Liver (tissue), 9 donors: ENCODE data around the gene IFT81. TPM values are rescaled to one million over a fixed set of nuclear protein-coding genes. Genes with fewer than 3 reads are reported as not detected.

ENCODE experiments used
- DNase-seq: peaks from one replicate; pipeline ENCODE4 v3.0.0-alpha.2; 2017; ENCODE audit warnings: low spot score
- H3K27ac ChIP-seq, 2 donors: one replicate each; pipeline ENCODE4 v1.7.0; 2013; ENCODE audit warnings: inconsistent platforms in 2 of 2, low read length in 2 of 2, control low read depth in 1 of 2, low read depth in 1 of 2, mild to moderate bottlenecking in 1 of 2
- H3K27me3 ChIP-seq, 4 donors: one replicate each; pipeline versions ENCODE4 v1.6.1 to v1.7.0; 2013; ENCODE audit warnings: low read length in 3 of 4, inconsistent platforms in 1 of 4, mild to moderate bottlenecking in 1 of 4, moderate library complexity in 1 of 4; ENCODE audit not compliant: control insufficient read depth in 4 of 4, insufficient read depth in 4 of 4
- H3K36me3 ChIP-seq, 4 donors: one replicate each; pipeline versions ENCODE4 v1.6.1 to v1.7.0; 2013; ENCODE audit warnings: low read length in 3 of 4, mild to moderate bottlenecking in 3 of 4, low read depth in 1 of 4, moderate library complexity in 1 of 4; ENCODE audit not compliant: control insufficient read depth in 4 of 4, insufficient read depth in 3 of 4
- H3K4me1 ChIP-seq, 4 donors: one replicate each; pipeline versions ENCODE4 v1.6.1 to v1.7.0; 2013; ENCODE audit warnings: low read length in 3 of 4, mild to moderate bottlenecking in 3 of 4, moderate library complexity in 1 of 4; ENCODE audit not compliant: control insufficient read depth in 4 of 4, insufficient read depth in 4 of 4
- H3K4me3 ChIP-seq, 3 donors: one replicate each; pipeline versions ENCODE4 v1.6.1 to v1.7.0; 2013; ENCODE audit warnings: low read length in 3 of 3, control low read depth in 1 of 3, low read depth in 1 of 3, mild to moderate bottlenecking in 1 of 3
- H3K9ac ChIP-seq, 2 donors: one replicate each; pipeline ENCODE4 v1.7.0; 2013; ENCODE audit warnings: low read length in 2 of 2, mild to moderate bottlenecking in 2 of 2, moderate library complexity in 2 of 2, control low read depth in 1 of 2, low read depth in 1 of 2
- H3K9me3 ChIP-seq, 4 donors: one replicate each; pipeline versions ENCODE4 v1.6.1 to v1.7.0; 2013; ENCODE audit warnings: low read length in 3 of 4; ENCODE audit not compliant: control insufficient read depth in 4 of 4
- ATF3 ChIP-seq: IDR thresholded peaks from 2 replicates; pipeline ENCODE4 v1.6.1; 2016; ENCODE audit warnings: antibody characterized with exemption
- EGR1 ChIP-seq, 2 donors: IDR thresholded peaks; 2 replicates each; pipeline ENCODE4 v1.6.1; 2016 to 2018; ENCODE audit warnings: antibody characterized with exemption in 2 of 2, low read depth in 2 of 2
- FOXA1 ChIP-seq: IDR thresholded peaks from 2 replicates; pipeline ENCODE4 v1.6.1; 2016; ENCODE audit warnings: antibody characterized with exemption
- FOXA2 ChIP-seq: IDR thresholded peaks from 2 replicates; pipeline ENCODE4 v1.6.1; 2016; ENCODE audit warnings: antibody characterized with exemption
- GABPA ChIP-seq, 2 donors: IDR thresholded peaks in 1 of 2; conservative IDR thresholded peaks in 1 of 2; 2 replicates each; pipeline ENCODE4 v1.6.1; 2016; ENCODE audit warnings: antibody characterized with exemption in 2 of 2, mild to moderate bottlenecking in 1 of 2, moderate library complexity in 1 of 2
- HNF4A ChIP-seq, 2 donors: conservative IDR thresholded peaks; 2 replicates each; pipeline ENCODE4 v1.6.1; 2016; ENCODE audit warnings: antibody characterized with exemption in 2 of 2, mild to moderate bottlenecking in 2 of 2
- HNF4G ChIP-seq: IDR thresholded peaks from 2 replicates; pipeline ENCODE4 v1.6.1; 2016; ENCODE audit warnings: antibody characterized with exemption
- JUND ChIP-seq, 2 donors: IDR thresholded peaks; 2 replicates each; pipeline ENCODE4 v1.6.1; 2016; ENCODE audit warnings: antibody characterized with exemption in 2 of 2
- MAX ChIP-seq: IDR thresholded peaks from 2 replicates; pipeline ENCODE4 v1.6.1; 2016; ENCODE audit warnings: antibody characterized with exemption
- NR2F2 ChIP-seq: IDR thresholded peaks from 2 replicates; pipeline ENCODE4 v1.6.1; 2016; ENCODE audit warnings: antibody characterized with exemption
- RAD21 ChIP-seq, 2 donors: IDR thresholded peaks; 2 replicates each; pipeline ENCODE4 v1.6.1; 2016; ENCODE audit warnings: antibody characterized with exemption in 2 of 2, mild to moderate bottlenecking in 2 of 2
- REST ChIP-seq: IDR thresholded peaks from 2 replicates; pipeline ENCODE4 v1.6.1; 2016; ENCODE audit warnings: antibody characterized with exemption, mild to moderate bottlenecking
- RXRA ChIP-seq, 2 donors: IDR thresholded peaks; 2 replicates each; pipeline ENCODE4 v1.6.1; 2017 to 2018; ENCODE audit warnings: antibody characterized with exemption in 2 of 2, mild to moderate bottlenecking in 1 of 2
- SP1 ChIP-seq: IDR thresholded peaks from 2 replicates; pipeline ENCODE4 v1.6.1; 2018; ENCODE audit warnings: antibody characterized with exemption, mild to moderate bottlenecking
- TAF1 ChIP-seq: conservative IDR thresholded peaks from 2 replicates; pipeline ENCODE4 v1.6.1; 2016; ENCODE audit warnings: antibody characterized with exemption, mild to moderate bottlenecking
- ZBTB33 ChIP-seq: IDR thresholded peaks from 2 replicates; pipeline ENCODE4 v1.6.1; 2016; ENCODE audit warnings: antibody characterized with exemption
- WGBS: extraction: QIAGEN DNeasy Blood & Tissue Kit; methylation state at CpG from one replicate; pipeline ENCODE4 v1.1.7; 2013; 5-methylcytosine and 5-hydroxymethylcytosine counted together
- polyA plus RNA-seq, 2 donors: library from polyadenylated mRNA; stranded (reverse) in 1 of 2; unstranded in 1 of 2; fragments of 200-250 nt in 1 of 2; fragments of >200 nt in 1 of 2; fragmentation: Nextera tagmentation in 1 of 2; extraction: Ambion mirVana in 1 of 2; gene quantifications; one replicate each; pipeline versions ENCODE4 v1.2.1 to v1.2.3, GENCODE V29; 2013 to 2015
- total RNA-seq, 2 donors: library from RNA; depleted of rRNA; stranded (reverse); fragments of >200 nt; gene quantifications; one replicate each; pipeline ENCODE4 v1.2.3, GENCODE V29; 2014
- TF ChIP-seq, protein P1 (sequence below): fragments of 150-350 bp; IDR thresholded peaks from 2 replicates; pipeline ENCODE4 v1.5.1; 2017; ENCODE audit warnings: improper control_type of control experiment, low read depth, low read length; ENCODE audit not compliant: missing input control
- donor health status: healthy.
- donor health status: healthy.
- donor health status: healthy.
- donor health status: healthy.
- donor health status: healthy.

IFT81 gene
- total and polyA plus RNA-seq, 4 donors = 1.9 to 4.9 (median 2.8) TPM

DNA sequence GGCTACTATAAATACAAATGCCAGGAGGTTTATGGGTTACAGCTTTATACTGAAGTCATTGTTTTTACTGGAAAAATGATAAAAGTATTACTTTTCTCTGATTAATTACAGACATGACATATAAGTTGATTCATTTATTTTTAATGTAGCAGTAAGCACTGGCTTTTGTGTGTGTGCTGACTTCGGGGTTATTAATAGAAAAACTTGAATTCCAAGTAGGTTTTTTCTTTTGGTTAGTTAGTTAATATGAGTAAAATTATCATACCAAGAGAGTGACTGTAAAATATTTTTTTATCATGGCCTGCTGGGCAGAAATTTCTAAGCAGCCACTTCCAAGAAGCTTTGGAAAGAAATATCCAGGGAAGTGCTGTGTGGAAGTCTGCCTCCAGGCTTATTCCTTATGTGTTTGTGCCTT is 56.4 kb downstream of the IFT81 start:
- Histone ChIP-seq H3K27ac (no peak overlapping the region), H3K27me3 (no peaks in the 10 kb centered on the region), H3K36me3 (peaks cover 0 to 3% (median 0%) of the 10 kb centered on the region in 4 donors), H3K9me3 (no peaks in the 10 kb centered on the region), H3K4me1 (no peaks in the 10 kb centered on the region), H3K9ac (no peak overlapping the region), H3K4me3 (no peak overlapping the region)
- DNase-seq = no peak
- 91% methylated on average over 1 of the region's 1 CpG for WGBS
- TF ChIP-seq REST (no peak), SP1 (no peak), EGR1 (IDR thresholded peaks at IDR 0.05; ENCODE audit: low read depth in 2 of 2) (no peak), ATF3 (no peak), ZBTB33 (no peak), JUND (IDR thresholded peaks at IDR 0.05) (no peak), RXRA (IDR thresholded peaks at IDR 0.05) (no peak), NR2F2 (no peak), GABPA (IDR thresholded peaks at IDR 0.05 in 1 of 2, conservative IDR thresholded peaks at IDR 0.05 in 1 of 2) (no peak), FOXA1 (no peak), MAX (no peak), FOXA2 (no peak), RAD21 (IDR thresholded peaks at IDR 0.05) (no peak), TAF1 (no peak), HNF4G (no peak), HNF4A (conservative IDR thresholded peaks at IDR 0.05) (no peak)
- TF ChIP-seq, protein P1, sequence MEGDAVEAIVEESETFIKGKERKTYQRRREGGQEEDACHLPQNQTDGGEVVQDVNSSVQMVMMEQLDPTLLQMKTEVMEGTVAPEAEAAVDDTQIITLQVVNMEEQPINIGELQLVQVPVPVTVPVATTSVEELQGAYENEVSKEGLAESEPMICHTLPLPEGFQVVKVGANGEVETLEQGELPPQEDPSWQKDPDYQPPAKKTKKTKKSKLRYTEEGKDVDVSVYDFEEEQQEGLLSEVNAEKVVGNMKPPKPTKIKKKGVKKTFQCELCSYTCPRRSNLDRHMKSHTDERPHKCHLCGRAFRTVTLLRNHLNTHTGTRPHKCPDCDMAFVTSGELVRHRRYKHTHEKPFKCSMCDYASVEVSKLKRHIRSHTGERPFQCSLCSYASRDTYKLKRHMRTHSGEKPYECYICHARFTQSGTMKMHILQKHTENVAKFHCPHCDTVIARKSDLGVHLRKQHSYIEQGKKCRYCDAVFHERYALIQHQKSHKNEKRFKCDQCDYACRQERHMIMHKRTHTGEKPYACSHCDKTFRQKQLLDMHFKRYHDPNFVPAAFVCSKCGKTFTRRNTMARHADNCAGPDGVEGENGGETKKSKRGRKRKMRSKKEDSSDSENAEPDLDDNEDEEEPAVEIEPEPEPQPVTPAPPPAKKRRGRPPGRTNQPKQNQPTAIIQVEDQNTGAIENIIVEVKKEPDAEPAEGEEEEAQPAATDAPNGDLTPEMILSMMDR = no peak

DNA sequence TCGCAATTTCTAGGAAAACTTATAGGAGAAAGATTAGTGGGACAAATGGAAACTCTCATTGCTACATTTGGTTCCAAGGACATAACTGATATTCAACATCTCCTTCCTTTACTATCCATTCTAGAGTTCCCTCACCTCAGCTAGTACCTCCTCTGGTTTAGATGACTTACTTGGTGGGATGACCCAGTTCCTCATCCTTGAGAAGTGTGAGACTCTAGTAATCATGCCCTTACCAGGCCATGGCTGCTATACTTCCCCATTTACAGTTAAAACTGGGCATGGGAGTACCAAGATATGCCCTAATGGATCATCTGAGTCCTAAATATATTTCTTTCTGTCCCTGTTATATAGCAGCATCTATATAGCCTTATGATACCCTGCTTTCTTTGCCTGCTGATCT is 58.1 kb downstream of the IFT81 start:
- Histone ChIP-seq H3K4me3 (no peak overlapping the region), H3K9ac (no peak overlapping the region), H3K27me3 (no peaks in the 10 kb centered on the region), H3K9me3 (no peaks in the 10 kb centered on the region), H3K36me3 (peaks cover 0 to 3% (median 0%) of the 10 kb centered on the region in 4 donors), H3K27ac (no peak overlapping the region), H3K4me1 (no peaks in the 10 kb centered on the region)
- DNase-seq = no peak
- 100% methylated on average over 1 of the region's 1 CpG for WGBS
- TF ChIP-seq TAF1 (no peak), FOXA2 (no peak)
